Ishikawa (cell line): ENCODE measurements around the gene DDN.

Source experiments
- CEBPB ChIP-seq: IDR thresholded peaks from 2 replicates; pipeline ENCODE4 v1.6.1; 2012
- CREB1 ChIP-seq: IDR thresholded peaks from 2 replicates; pipeline ENCODE4 v1.6.1; 2012; ENCODE audit warnings: low read depth
- EGR1 ChIP-seq: IDR thresholded peaks from 2 replicates; pipeline ENCODE4 v1.6.1; 2012
- EP300 ChIP-seq: IDR thresholded peaks from 2 replicates; pipeline ENCODE4 v1.6.1; 2012; ENCODE audit warnings: borderline replicate concordance
- FOXM1 ChIP-seq: IDR thresholded peaks from 2 replicates; pipeline ENCODE4 v1.6.1; 2012; ENCODE audit warnings: low read depth, borderline replicate concordance
- NFIC ChIP-seq: IDR thresholded peaks from 2 replicates; pipeline ENCODE4 v1.6.1; 2012
- RAD21 ChIP-seq: IDR thresholded peaks from 2 replicates; pipeline ENCODE4 v1.6.1; 2012; ENCODE audit warnings: low read depth
- TAF1 ChIP-seq: IDR thresholded peaks from 2 replicates; pipeline ENCODE4 v1.6.1; 2012; ENCODE audit warnings: low read depth, mild to moderate bottlenecking
- TCF12 ChIP-seq: IDR thresholded peaks from 2 replicates; pipeline ENCODE4 v1.6.1; 2012; ENCODE audit warnings: low read depth
- TEAD4 ChIP-seq: IDR thresholded peaks from 2 replicates; pipeline ENCODE4 v1.6.1; 2012
- YY1 ChIP-seq: IDR thresholded peaks from 2 replicates; pipeline ENCODE4 v1.6.1; 2012; ENCODE audit warnings: low read depth
- ZBTB7A ChIP-seq: IDR thresholded peaks from 2 replicates; pipeline ENCODE4 v1.6.1; 2012; ENCODE audit warnings: low read depth
- TF ChIP-seq, protein P1 (sequence below): IDR thresholded peaks from 2 replicates; pipeline ENCODE4 v1.6.1; 2012
- TF ChIP-seq, protein P2 (sequence below): IDR thresholded peaks from 2 replicates; pipeline ENCODE4 v1.6.1; 2012; ENCODE audit warnings: low read depth, mild to moderate bottlenecking
- TF ChIP-seq, protein P3 (sequence below): IDR thresholded peaks from 2 replicates; pipeline ENCODE4 v1.6.1; 2012

The DDN gene

DNA sequence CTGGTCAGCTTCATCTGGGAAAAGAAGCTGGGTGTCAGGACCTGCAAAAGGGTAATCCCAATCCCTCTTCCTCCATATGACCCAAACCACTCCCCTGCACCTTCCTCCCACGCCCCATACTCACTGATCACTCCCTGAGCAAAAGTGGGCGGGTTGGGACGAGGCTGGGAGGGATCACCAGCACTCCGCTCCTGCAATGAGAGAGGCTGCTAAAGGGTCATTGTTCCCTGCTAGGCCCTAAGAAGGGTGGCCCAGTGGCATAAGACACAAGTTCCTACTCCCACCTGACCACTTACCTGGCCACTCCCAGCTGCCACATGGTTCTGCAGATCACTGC, 35.1 kb upstream of the DDN start:
- no peak for TF ChIP-seq EP300
- no peak for TF ChIP-seq YY1
- TF ChIP-seq, protein P1, sequence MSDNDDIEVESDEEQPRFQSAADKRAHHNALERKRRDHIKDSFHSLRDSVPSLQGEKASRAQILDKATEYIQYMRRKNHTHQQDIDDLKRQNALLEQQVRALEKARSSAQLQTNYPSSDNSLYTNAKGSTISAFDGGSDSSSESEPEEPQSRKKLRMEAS, result no peak
- TF ChIP-seq RAD21, result no peak
- no peak for TF ChIP-seq TEAD4
- no peak for TF ChIP-seq NFIC
- no peak for TF ChIP-seq TAF1
- no peak for TF ChIP-seq EGR1
- TF ChIP-seq CEBPB, result no peak
- no peak for TF ChIP-seq ZBTB7A
- TF ChIP-seq, protein P2, sequence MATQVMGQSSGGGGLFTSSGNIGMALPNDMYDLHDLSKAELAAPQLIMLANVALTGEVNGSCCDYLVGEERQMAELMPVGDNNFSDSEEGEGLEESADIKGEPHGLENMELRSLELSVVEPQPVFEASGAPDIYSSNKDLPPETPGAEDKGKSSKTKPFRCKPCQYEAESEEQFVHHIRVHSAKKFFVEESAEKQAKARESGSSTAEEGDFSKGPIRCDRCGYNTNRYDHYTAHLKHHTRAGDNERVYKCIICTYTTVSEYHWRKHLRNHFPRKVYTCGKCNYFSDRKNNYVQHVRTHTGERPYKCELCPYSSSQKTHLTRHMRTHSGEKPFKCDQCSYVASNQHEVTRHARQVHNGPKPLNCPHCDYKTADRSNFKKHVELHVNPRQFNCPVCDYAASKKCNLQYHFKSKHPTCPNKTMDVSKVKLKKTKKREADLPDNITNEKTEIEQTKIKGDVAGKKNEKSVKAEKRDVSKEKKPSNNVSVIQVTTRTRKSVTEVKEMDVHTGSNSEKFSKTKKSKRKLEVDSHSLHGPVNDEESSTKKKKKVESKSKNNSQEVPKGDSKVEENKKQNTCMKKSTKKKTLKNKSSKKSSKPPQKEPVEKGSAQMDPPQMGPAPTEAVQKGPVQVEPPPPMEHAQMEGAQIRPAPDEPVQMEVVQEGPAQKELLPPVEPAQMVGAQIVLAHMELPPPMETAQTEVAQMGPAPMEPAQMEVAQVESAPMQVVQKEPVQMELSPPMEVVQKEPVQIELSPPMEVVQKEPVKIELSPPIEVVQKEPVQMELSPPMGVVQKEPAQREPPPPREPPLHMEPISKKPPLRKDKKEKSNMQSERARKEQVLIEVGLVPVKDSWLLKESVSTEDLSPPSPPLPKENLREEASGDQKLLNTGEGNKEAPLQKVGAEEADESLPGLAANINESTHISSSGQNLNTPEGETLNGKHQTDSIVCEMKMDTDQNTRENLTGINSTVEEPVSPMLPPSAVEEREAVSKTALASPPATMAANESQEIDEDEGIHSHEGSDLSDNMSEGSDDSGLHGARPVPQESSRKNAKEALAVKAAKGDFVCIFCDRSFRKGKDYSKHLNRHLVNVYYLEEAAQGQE, result no peak
- TF ChIP-seq FOXM1, result no peak
- no peak for TF ChIP-seq TCF12
- TF ChIP-seq, protein P3, sequence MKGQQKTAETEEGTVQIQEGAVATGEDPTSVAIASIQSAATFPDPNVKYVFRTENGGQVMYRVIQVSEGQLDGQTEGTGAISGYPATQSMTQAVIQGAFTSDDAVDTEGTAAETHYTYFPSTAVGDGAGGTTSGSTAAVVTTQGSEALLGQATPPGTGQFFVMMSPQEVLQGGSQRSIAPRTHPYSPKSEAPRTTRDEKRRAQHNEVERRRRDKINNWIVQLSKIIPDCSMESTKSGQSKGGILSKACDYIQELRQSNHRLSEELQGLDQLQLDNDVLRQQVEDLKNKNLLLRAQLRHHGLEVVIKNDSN, result no peak
- no peak for TF ChIP-seq CREB1

DNA sequence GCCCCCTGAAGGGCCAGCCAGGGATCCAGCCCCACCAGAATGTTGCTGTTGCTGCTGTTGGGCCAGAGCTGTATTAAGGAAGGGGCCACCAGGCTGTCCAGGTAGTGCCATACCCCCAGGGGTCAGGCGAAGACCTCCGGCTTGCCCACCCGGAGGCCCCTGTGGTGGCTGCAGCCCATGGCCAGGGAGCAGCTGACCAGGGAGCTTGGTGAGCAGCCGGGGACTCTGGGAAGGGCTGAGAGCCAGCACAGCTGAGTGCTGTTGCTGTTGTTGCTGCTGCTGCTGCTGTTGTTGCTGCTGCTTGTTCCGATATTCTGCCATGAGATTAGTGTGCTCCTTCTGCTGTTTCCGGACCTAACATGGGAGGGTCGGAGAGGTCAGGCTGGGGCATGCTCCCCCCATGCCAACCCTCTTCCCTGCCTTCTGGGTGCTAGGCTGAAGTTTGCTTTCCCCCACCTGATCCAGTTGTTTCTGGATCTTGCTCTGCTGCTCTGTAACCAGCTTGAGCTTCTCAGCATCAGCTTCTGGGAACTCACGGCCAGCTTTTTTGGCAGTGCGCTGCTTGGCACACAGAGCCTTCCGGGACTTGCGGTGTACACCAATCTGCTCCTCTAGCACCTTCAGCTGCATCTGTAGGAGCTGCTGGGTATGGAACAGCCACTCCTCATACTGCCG, 34.6 kb upstream of the DDN start:
- TF ChIP-seq FOXM1 (no peak), TCF12 (no peak), CEBPB (no peak), CREB1 (no peak), EP300 (no peak), EGR1 (no peak), TEAD4 (no peak), NFIC (no peak), ZBTB7A (no peak), RAD21 (no peak), TAF1 (no peak), YY1 (no peak)
- TF ChIP-seq, protein P1, result no peak
- TF ChIP-seq, protein P3, result no peak
- TF ChIP-seq, protein P2, result no peak

DNA sequence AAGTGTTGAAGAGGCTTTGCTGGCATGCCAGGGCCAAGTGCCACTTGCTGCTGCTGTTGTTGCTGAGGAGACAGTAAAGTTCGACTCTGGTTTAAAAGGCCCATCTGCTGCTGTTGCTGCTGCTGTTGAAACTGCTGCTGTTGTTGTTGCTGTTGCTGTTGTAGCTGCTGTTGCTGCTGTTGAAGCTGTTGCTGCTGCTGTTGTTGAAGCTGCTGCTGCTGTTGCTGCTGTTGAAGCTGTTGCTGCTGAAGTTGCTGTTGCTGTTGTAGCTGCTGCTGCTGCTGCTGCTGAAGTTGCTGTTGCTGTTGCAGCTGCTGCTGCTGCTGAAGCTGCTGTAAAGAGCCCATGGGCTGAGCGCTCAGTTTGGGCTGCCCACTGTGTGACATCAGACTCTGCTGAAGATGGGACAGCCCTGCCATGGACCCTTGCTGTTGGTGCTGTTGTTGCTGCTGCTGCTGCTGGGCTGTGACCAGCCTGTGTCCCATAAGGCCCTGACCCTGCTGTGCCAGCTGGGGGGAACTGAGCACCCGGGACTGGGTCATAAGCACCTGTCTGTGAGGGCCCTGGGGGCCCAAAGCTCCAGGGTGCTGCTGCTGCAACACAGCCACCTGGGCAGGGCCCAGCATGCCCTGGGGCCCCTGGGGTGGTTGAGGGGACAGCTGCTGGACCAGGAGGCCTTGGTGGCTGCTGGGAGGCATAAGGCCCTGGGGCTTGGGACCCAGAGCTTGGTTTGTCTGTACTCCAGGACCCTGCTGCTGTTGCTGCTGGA, 33.7 kb upstream of the DDN start:
- no peak for TF ChIP-seq TCF12
- no peak for TF ChIP-seq NFIC
- TF ChIP-seq, protein P2, result no peak
- no peak for TF ChIP-seq YY1
- no peak for TF ChIP-seq CEBPB
- no peak for TF ChIP-seq ZBTB7A

DNA sequence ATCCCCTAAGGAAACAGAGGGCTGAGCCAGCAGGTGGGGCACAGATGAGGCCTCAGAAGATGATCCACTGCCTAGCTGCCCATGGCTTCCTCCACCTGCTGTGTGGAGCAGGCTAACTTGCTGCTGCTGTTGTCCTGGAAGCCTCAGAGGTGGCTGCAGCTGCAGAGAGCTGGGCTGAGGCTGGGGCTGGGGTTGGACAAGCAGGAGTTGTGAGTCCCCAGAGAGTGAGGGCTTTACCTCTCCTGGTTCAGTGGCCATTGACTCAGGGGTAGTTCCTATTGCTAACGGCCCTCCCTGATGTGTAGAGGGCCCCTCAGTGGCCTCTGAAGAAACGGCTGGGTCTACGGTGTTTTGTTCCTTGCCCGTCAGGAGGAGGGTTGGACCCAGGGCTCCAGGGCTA, 33.1 kb upstream of the DDN start:
- TF ChIP-seq NFIC (no peak), TAF1 (no peak), RAD21 (no peak), EGR1 (no peak), EP300 (no peak), YY1 (no peak), CEBPB (no peak), TEAD4 (no peak), ZBTB7A (no peak), TCF12 (no peak), FOXM1 (no peak), CREB1 (no peak)
- TF ChIP-seq, protein P2, result no peak
- TF ChIP-seq, protein P1, result no peak
- TF ChIP-seq, protein P3, result no peak
